KMS-11 (cell line): ENCODE data around the gene IER5L.
"Not testable (repeated sequence)": the region's sequence is repeated elsewhere in the genome, so short reads cannot be mapped to it uniquely, and the experiment has no call there.

ENCODE experiments used
- H2AFZ ChIP-seq: fragments of 200-600 bp; sonication (generic); 2 replicates; pipeline ENCODE4 v1.6.1; 2016; ENCODE audit warnings: antibody characterized with exemption, mixed run types, low read depth
- H3K27ac ChIP-seq: fragments of 200-600 bp; sonication (generic); 2 replicates; pipeline ENCODE4 v1.6.1; 2016; ENCODE audit warnings: mild to moderate bottlenecking, mixed run types
- H3K27me3 ChIP-seq: fragments of 200-600 bp; sonication (generic); 2 replicates; pipeline ENCODE4 v1.6.1; 2017; ENCODE audit warnings: mild to moderate bottlenecking, low read depth, mixed run types, moderate library complexity; ENCODE audit not compliant: insufficient read depth
- H3K36me3 ChIP-seq: fragments of 200-600 bp; sonication (generic); 2 replicates; pipeline ENCODE4 v1.6.1; 2017; ENCODE audit warnings: mild to moderate bottlenecking, mixed run types; ENCODE audit not compliant: insufficient read depth
- H3K4me1 ChIP-seq: fragments of 200-600 bp; sonication (generic); 2 replicates; pipeline ENCODE4 v1.6.1; 2016; ENCODE audit warnings: mild to moderate bottlenecking, low read depth, mixed run types; ENCODE audit not compliant: poor library complexity, severe bottlenecking
- H3K4me2 ChIP-seq: fragments of 200-600 bp; sonication (generic); 2 replicates; pipeline ENCODE4 v1.7.0; 2016; ENCODE audit warnings: mild to moderate bottlenecking, mixed run types
- H3K4me3 ChIP-seq: fragments of 200-600 bp; sonication (generic); IDR thresholded peaks from 2 replicates; pipeline ENCODE4 v1.6.1; 2017; ENCODE audit warnings: low read depth, low read length, mixed read lengths; ENCODE audit not compliant: insufficient read depth
- H3K79me2 ChIP-seq: fragments of 200-600 bp; sonication (generic); 2 replicates; pipeline ENCODE4 v1.6.1; 2016; ENCODE audit warnings: low read depth, mixed run types; ENCODE audit not compliant: insufficient read depth
- H3K9ac ChIP-seq: fragments of 200-600 bp; sonication (generic); 2 replicates; pipeline ENCODE4 v1.6.1; 2016; ENCODE audit warnings: mild to moderate bottlenecking, mixed run types
- H4K20me1 ChIP-seq: fragments of 200-600 bp; sonication (generic); 2 replicates; pipeline ENCODE4 v1.6.1; 2016; ENCODE audit warnings: mild to moderate bottlenecking, mixed run types; ENCODE audit not compliant: insufficient read depth
- CTCF ChIP-seq: fragments of 200-600 bp; sonication (generic); conservative IDR thresholded peaks from 2 replicates; pipeline ENCODE4 v1.6.1; 2017; ENCODE audit warnings: low read depth, mild to moderate bottlenecking, antibody characterized with exemption, low read length, moderate library complexity, mixed read lengths

Gene IER5L

DNA sequence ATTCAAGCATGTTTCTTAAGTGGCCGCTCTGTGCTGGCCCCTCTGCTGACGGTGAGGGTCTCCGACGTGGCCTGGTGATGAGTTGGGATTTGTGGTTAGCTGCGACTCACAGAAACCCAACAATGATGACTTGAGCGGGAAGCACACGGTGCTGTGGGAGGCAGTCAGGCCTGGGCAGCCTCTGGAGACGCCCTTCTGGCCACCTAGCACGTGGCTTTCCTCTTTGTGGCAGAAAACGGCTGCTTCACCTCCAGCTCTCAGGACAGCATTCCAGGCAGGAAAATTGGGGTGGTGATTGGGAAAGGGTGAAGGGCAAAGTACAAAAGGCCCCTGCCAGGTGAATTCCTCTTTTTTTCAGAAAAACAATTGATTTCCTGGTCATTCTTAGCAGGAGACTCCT, 17.5 kb upstream of the IER5L start:
- no peak overlapping the region for H2AFZ ChIP-seq
- no peak for TF ChIP-seq CTCF
- no peak overlapping the region for H3K4me3 ChIP-seq
- no peak overlapping the region for H3K4me2 ChIP-seq
- no peaks in the 10 kb centered on the region for H4K20me1 ChIP-seq
- no peak overlapping the region for H3K9ac ChIP-seq
- H3K27me3 ChIP-seq: no peaks in the 10 kb centered on the region; the same call in 1 of the 2 replicates
- H3K27ac ChIP-seq: no peak overlapping the region
- H3K36me3 ChIP-seq: no peaks in the 10 kb centered on the region
- no peaks in the 10 kb centered on the region for H3K79me2 ChIP-seq
- no peaks in the 10 kb centered on the region for H3K4me1 ChIP-seq

DNA sequence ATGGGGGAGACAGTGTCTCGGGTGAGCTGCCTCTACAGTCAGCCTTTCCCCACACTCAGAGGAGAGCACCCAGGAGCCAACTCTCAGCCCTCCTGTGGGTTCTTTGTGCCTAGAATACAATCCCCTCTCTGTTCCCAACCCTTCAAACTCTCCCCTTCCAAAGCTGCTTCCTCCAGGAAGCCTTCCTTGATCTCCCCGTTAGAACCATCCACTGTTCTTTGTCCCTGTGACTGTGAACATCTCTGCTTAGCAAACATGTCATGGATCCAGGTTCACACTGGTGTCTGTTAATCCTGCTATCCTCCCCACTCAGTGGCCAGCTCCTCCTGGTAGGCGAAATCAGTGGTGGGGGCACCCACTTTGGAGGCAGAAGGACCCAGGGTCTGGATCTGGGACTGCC, 16.2 kb upstream of the IER5L start:
- Histone ChIP-seq H3K36me3 (no peaks in the 10 kb centered on the region), H3K27me3 (no peaks in the 10 kb centered on the region; the same call in 1 of the 2 replicates), H3K27ac (no peak overlapping the region), H3K4me1 (no peaks in the 10 kb centered on the region), H3K9ac (no peak overlapping the region), H3K4me3 (no peak overlapping the region), H3K4me2 (no peak overlapping the region), H4K20me1 (no peaks in the 10 kb centered on the region), H2AFZ (no peak overlapping the region), H3K79me2 (no peaks in the 10 kb centered on the region)
- no peak for TF ChIP-seq CTCF

GRCh38 chr9:129193655-129194054, 15.6 kb upstream of the IER5L start:
- no peak overlapping the region for H3K4me2 ChIP-seq
- no peaks in the 10 kb centered on the region; the same call in 1 of the 2 replicates for H3K27me3 ChIP-seq
- H3K9ac ChIP-seq: no peak overlapping the region
- no peak overlapping the region for H3K4me3 ChIP-seq
- no peaks in the 10 kb centered on the region for H4K20me1 ChIP-seq
- H3K27ac ChIP-seq: no peak overlapping the region
- no peaks in the 10 kb centered on the region for H3K4me1 ChIP-seq
- H3K79me2 ChIP-seq: no peaks in the 10 kb centered on the region
- no peak overlapping the region for H2AFZ ChIP-seq
- H3K36me3 ChIP-seq: no peaks in the 10 kb centered on the region
- no peak for TF ChIP-seq CTCF

DNA sequence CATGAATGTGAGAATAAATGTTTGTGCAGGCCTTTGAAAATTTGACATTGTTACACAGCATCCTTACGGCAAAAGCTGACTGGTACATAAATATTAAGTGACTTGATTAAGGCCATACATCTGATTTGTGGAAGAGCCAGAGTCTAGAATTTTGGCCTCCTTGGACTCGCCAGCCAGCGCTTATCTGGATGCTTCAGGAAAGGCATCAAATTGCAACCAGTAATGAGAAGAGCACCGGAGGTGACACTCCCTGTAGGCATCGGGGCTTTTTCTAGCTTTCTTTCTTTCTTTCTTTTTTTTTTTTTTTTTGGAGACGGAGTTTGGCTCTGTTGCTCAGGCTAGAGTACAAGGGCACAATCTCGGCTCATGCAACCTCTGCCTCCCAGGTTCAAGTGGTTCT, 13.2 kb upstream of the IER5L start:
- no peak for TF ChIP-seq CTCF
- H3K9ac ChIP-seq: no peak overlapping the region
- H3K36me3 ChIP-seq: no peaks in the 10 kb centered on the region
- H3K4me1 ChIP-seq: no peaks in the 10 kb centered on the region
- H2AFZ ChIP-seq: no peak overlapping the region
- H3K4me3 ChIP-seq: no peak overlapping the region
- no peaks in the 10 kb centered on the region for H3K27me3 ChIP-seq
- no peaks in the 10 kb centered on the region for H4K20me1 ChIP-seq
- no peak overlapping the region for H3K4me2 ChIP-seq
- H3K27ac ChIP-seq: no peak overlapping the region
- no peaks in the 10 kb centered on the region for H3K79me2 ChIP-seq

GRCh38 chr9:129189971-129190370, 11.9 kb upstream of the IER5L start:
- not testable (repeated sequence) for H3K4me2 ChIP-seq, H3K79me2 ChIP-seq, H3K4me3 ChIP-seq

More at GRCh38 chr9:129189971-129190370, 11.9 kb upstream of the IER5L start:
- H3K4me1 ChIP-seq, H3K27ac ChIP-seq, H4K20me1 ChIP-seq, H3K9ac ChIP-seq, H3K36me3 ChIP-seq, H3K27me3 ChIP-seq, H2AFZ ChIP-seq: not testable (repeated sequence)
